ENCODE measurements around the gene COMMD10.

COMMD10 gene

DNA sequence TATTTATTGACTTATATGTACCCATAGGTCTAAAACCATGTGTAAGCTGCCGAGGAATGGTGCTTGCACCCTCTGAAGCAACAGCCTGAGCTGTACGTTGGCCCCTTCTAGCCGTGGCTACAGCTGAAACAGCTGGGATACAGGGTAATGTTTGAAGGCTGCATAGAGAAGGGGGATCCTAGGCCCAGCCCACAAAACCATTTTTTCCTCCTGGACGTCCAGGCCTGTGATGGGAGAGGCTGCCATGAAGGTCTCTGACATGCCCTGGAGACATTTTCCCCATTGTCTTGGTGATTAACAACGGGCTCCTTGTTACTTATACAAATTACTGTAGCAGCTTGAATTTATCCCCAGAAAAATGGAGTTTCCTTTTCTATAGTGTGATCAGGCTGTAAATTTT lies 244.7 kb downstream of the COMMD10 start:
- no peak for TF ChIP-seq CTCF (IDR thresholded peaks at IDR 0.05; ENCODE audit: low read depth, low read length, missing control alignments)
- DNase-seq (ENCODE audit: low read depth) = no peak
- no peak overlapping the region for H3K4me3 ChIP-seq (ENCODE audit: low read depth, low read length)
- in situ Hi-C loops (cut with HindIII; ENCODE audit: low sequenced_read_pairs) = no loop called here

GRCh38 chr5:116340799-116341198 lies 256.0 kb downstream of the COMMD10 start:
- no peak overlapping the region for H3K4me3 ChIP-seq (ENCODE audit: low read depth, low read length)
- DNase-seq (ENCODE audit: low read depth) = no peak
- in situ Hi-C loops (cut with HindIII; ENCODE audit: low sequenced_read_pairs) = no loop called here
- TF ChIP-seq CTCF (IDR thresholded peaks at IDR 0.05; ENCODE audit: low read depth, low read length, missing control alignments) = no peak
